Smooth muscle cell of bladder (primary cell): Measurements from ENCODE around the gene ANKRD33B. TPM values are rescaled to one million over a fixed set of nuclear protein-coding genes. Genes with fewer than 3 reads are reported as not detected.

Experiments used
- total RNA-seq: library from RNA; depleted of rRNA; stranded (reverse); fragments of >200 nt; gene quantifications from 2 replicates; pipeline ENCODE4 v1.2.3, GENCODE V29; 2014

Gene ANKRD33B
- 5.5 and 8.4 TPM in 2 replicates for total RNA-seq

DNA sequence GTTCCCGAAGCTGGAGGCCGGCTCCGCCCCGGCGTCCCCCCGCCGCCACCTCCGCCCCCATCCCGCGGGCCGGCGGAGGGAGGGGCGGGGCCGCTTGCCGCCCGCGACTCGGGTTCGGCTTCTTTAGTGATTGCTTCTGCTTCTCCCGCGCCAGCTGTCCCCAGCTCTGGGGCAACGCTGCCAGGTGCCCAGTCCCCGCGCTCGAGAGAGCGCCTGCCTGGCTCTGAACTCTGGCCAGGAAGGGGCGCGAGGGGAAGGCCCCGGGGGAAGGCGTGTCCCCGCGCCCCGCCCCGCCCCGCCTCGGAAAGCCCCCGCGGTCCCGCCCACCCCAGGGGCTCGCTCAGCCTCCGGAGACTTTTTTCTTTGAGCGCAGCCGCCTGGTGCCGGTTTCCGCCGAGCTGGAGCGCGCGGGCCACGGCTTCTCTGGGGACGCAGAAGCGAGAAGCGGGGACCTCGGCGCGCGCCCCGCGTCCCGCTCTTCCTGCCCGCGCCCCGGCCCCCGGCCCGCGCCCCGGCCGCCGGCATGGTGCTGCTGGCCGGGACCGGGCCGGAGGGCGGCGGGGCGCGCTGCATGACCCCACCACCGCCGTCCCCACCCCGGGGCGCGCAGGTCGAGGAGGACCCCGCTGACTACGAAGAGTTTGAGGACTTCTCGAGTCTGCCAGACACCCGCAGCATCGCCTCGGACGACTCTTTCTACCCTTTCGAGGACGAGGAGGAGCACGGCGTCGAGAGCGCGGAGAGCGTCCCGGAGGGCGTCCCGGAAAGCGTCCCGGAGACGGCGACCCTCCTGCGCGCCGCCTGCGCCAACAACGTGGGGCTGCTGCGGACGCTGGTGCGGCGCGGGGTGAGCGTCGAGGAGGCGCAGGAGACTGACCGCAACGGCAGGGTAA is at the start of gene ANKRD33B:
TSS of gene ANKRD33B (plus strand) at position 126 of the 893 bp plus-strand sequence. CDS start at position 524, 398 bp downstream.

Other genes with a start within 250 kb of the ANKRD33B start
- 46.5 and 60.2 TPM in 2 replicates for gene MARCHF6, start 210.4 kb upstream of the ANKRD33B start, total RNA-seq
- 0.28 and 0.57 TPM in 2 replicates for gene ROPN1L, start 122.2 kb upstream of the ANKRD33B start, total RNA-seq
- gene DAP, start 197.2 kb downstream of the ANKRD33B start, total RNA-seq = 27.0 and 29.2 TPM in 2 replicates